ENCODE measurements around the gene TMEM205. TPM values are rescaled to one million over a fixed set of nuclear protein-coding genes. Genes with fewer than 3 reads are reported as not detected.

Gene TMEM205
- total and polyA plus RNA-seq, 10 of the 15 experiments (the other 5 are each of a cell fraction or from before 2014, with no cell fraction given) = 27.8 to 144 (median 88.3) TPM

- TF ChIP-seq E2F8 (IDR thresholded peaks at IDR 0.05; ENCODE audit: low read depth, partially characterized antibody) (no peak), REST (IDR thresholded peaks at IDR 0.05; ENCODE audit: low read depth, low read length) (no peak), RAD21 (IDR thresholded peaks at IDR 0.05; ENCODE audit: insufficient read depth, low read depth, low read length) (no peak), SKIL (IDR thresholded peaks at IDR 0.05; ENCODE audit: low read depth, poor library complexity, severe bottlenecking) (no peak), ZNF24 (IDR thresholded peaks at IDR 0.05) (no peak), SIN3A (IDR thresholded peaks at IDR 0.05; ENCODE audit: low read depth, low read length) (no peak), MLLT1 (IDR thresholded peaks at IDR 0.05) (no peak), ZNF274 (IDR thresholded peaks at IDR 0.05; ENCODE audit: insufficient read depth, insufficient read length) (no peak)
Measured at GRCh38 chr19:11359421-11359820, 13.4 kb upstream of the TMEM205 start (continued).
